ENCODE measurements around the gene MPHOSPH6.
"Not testable (repeated sequence)": the region's sequence is repeated elsewhere in the genome, so short reads cannot be mapped to it uniquely, and the experiment has no call there.

MPHOSPH6 gene

GRCh38 chr16:82167670-82168069 is 2.4 kb downstream of the MPHOSPH6 start:
- no peak for DNase-seq

- DNase-seq = no peak
These were observed 9.8 kb downstream of the MPHOSPH6 start for GRCh38 chr16:82160226-82160625.

- no peak for DNase-seq
These were observed 12.2 kb downstream of the MPHOSPH6 start for GRCh38 chr16:82157836-82158235.

GRCh38 chr16:82157534-82157812 is 12.6 kb downstream of the MPHOSPH6 start:
- DNase-seq = no peak

GRCh38 chr16:82156761-82157533 is 13.1 kb downstream of the MPHOSPH6 start:
- no peak for DNase-seq

GRCh38 chr16:82152641-82153112 is 17.3 kb downstream of the MPHOSPH6 start:
- no peak for DNase-seq

GRCh38 chr16:82152196-82152595 is 17.8 kb downstream of the MPHOSPH6 start:
- DNase-seq = no peak

- DNase-seq = no peak
These were observed 19.5 kb downstream of the MPHOSPH6 start for GRCh38 chr16:82150549-82150948.

GRCh38 chr16:82149536-82149935 is 20.5 kb downstream of the MPHOSPH6 start:
- no peak for DNase-seq

- DNase-seq = no peak
These were observed 22.5 kb downstream of the MPHOSPH6 start for GRCh38 chr16:82147546-82147945.

- DNase-seq = no peak
These were observed 23.1 kb downstream of the MPHOSPH6 start for GRCh38 chr16:82146957-82147356.

GRCh38 chr16:82146556-82146955 is 23.5 kb downstream of the MPHOSPH6 start:
- DNase-seq = no peak

- not testable (repeated sequence) for DNase-seq
These were observed 30.8 kb downstream of the MPHOSPH6 start for GRCh38 chr16:82139286-82139571.

- DNase-seq = no peak
These were observed 31.3 kb downstream of the MPHOSPH6 start for GRCh38 chr16:82138478-82139285.

- no peak for DNase-seq
These were observed 32.2 kb downstream of the MPHOSPH6 start for GRCh38 chr16:82137822-82138167.

GRCh38 chr16:82136956-82137821 is 32.8 kb downstream of the MPHOSPH6 start:
- no peak for DNase-seq

GRCh38 chr16:82135844-82136243 is 34.2 kb downstream of the MPHOSPH6 start:
- DNase-seq = no peak

GRCh38 chr16:82134846-82135245 is 35.2 kb downstream of the MPHOSPH6 start:
- DNase-seq = no peak

GRCh38 chr16:82133798-82134197 is 36.2 kb downstream of the MPHOSPH6 start:
- DNase-seq = no peak

- DNase-seq = no peak
These were observed 40.1 kb downstream of the MPHOSPH6 start for GRCh38 chr16:82129881-82130280.

- DNase-seq = no peak
These were observed 45.4 kb downstream of the MPHOSPH6 start for GRCh38 chr16:82124651-82125050.

- no peak for DNase-seq
These were observed 50.6 kb downstream of the MPHOSPH6 start for GRCh38 chr16:82119405-82119804.

- DNase-seq = no peak
These were observed 51.3 kb downstream of the MPHOSPH6 start for GRCh38 chr16:82118749-82119148.

- DNase-seq = no peak
These were observed 53.5 kb downstream of the MPHOSPH6 start for GRCh38 chr16:82116535-82116934.
